C1 segment of cervical spinal cord (tissue), 14 donors: Measurements from ENCODE around the gene DDC.
A peak's percentile ranks its signal among the peaks of the same experiment; 100 is the strongest.
"Not testable (repeated sequence)": the region's sequence is repeated elsewhere in the genome, so short reads cannot be mapped to it uniquely, and the experiment has no call there.

Experiments used
- DNase-seq, 14 donors: peaks; one replicate each; lab custom pipeline; 2025; lab: John Stamatoyannopoulos, UW

The DDC gene

GRCh38 chr7:50488379-50488778 is 76.8 kb downstream of the DDC start:
- no peak for DNase-seq

- DNase-seq, result no peak
These were observed 78.7 kb downstream of the DDC start for GRCh38 chr7:50486512-50486911.

DNA sequence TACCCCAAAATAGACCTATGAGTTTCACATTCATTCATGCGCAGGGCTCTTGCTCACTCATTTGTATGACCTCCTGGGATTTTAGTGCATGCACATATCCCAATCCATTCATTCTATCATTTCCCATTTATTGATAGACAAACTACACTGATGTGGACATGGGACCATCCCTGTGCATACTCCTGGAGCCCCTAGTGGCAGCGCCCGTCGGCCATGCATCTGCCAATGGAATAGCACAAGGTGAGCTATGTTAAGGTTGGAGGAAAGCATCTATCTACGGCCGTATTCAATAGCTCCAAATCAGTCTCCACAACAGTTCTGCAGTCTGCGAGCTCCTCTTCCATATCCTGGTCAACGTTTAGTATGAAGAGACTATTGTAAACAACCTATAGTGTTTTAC is 83.3 kb downstream of the DDC start:
- no peak for DNase-seq

DNA sequence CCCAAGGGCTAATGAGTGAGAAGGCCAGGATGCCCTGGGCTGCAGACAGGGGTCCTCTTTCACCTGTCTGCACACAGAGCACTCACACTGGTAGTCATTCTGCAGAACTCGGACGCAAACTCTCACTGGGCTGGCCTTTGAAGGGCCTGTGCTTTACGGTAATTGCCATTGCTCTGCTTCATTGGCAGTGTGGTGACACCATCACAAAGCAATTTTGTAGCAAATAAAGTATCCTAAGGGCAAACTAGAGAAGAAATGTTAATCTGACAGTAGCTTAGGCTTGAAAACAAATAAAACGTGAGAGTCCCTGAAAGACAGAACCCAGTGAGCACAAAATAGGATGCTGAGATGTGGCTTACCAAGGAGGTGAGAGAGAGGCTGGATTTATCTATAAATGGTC is 84.4 kb downstream of the DDC start:
- DNase-seq, result no peak

- DNase-seq, result no peak
These were observed 85.3 kb downstream of the DDC start for GRCh38 chr7:50479743-50480517.

DNA sequence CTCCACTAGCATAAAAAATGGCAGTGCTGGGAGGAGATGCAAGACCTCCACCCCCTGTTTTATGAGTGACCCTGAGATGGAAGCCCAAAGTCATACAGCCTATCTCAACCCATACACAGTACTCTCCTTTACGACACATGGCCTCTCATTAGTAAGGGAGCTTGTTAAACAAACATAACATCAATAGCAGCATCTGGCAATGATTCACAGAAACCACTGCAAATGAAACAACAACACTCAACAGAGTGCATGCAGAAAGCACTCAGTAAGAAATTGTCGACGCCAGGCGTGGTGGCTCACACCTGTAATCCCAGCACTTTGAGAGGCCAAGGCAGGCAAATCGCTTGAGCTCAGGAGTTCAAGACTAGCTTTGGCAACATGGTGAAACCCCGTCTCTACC is 87.6 kb downstream of the DDC start:
- no peak for DNase-seq

GRCh38 chr7:50476953-50477625 is 88.1 kb downstream of the DDC start:
- DNase-seq, result no peak

GRCh38 chr7:50475340-50475739 is 89.9 kb downstream of the DDC start:
- DNase-seq, result no peak

- DNase-seq, result no peak
These were observed 90.6 kb downstream of the DDC start for GRCh38 chr7:50474382-50475160.

DNA sequence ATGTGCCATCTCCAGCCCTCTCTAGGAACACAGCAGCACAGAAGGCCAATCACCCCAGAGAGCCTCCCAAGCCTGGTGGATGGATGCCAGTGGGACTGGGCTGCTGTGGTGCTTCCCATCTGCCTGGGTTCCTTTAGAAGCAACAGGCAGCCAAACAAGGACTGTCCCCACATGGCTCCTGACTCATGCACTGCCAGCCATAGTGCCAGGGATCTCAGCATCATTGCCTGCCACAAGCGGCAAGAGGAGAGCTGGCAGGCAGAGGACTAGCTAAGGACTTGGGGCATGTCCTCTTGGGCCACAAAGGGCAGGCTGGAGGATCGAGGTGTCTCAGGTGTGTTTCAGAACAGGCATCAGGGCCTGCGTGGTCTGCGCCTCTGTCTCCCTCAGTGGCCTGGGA is 91.7 kb downstream of the DDC start:
- no peak for DNase-seq

DNA sequence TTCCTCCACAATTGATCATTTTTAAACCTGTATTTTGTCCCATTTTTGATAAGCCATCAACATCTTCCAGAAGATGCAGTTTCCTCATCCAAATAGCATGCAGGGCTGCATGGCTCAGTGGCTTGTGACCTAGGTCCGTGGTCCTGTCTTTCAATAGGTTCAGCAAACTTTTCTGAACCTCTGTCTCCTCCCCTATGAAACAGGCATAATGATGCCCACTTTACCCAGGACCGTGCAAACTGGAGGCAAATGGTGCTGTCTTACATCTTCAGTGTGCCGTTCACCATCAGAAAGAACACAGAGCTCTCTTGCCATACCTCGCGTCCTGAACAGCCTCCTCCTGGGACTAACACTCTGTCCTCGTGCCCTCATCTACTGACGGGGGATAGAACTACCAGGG is 92.8 kb downstream of the DDC start:
- DNase-seq, result no peak

GRCh38 chr7:50471970-50472369 is 93.2 kb downstream of the DDC start:
- no peak for DNase-seq

DNA sequence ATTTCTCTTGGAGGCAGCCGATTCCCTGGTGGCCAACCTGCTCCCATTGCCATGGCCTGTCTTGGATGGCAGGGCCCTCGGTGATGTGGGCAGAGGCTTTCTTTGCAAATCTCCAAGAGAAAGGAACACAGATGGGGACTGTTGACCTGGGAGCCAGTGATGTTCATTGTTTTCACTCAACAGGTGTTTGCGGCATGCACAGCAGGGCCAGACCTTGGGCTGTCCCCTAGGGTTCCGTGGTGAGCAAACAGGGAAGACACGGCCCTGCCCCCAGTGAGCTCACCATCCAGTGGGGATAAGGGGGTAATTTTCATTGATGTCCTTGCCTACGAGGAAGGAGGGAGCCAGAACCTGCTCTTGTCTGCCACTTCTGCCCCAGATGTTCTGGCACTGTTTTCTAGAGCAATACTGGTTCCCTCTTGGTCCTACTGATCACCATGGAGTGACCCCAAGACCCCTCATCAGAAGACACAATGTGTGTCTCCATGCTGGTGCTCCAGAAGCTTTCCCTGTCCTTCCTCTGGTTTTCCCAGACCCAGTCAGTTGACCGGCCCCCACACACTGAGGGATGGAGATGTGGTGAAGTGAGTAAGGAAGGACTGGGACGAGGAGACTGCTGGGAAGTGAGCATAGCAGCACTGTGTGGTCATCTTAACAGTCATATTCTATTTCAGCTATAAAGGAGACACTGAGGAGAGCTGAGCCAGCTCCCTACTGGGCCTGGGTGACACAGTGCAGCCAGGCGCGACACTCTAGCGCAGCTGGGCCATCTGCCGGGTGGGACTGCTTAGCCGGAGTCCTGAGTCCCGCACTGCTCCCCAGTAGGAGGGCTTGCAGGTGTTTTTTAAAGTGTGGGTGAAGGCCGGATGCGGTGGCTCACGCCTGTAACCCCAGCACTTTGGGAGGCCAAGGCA is 94.7 kb downstream of the DDC start:
- no peak for DNase-seq

GRCh38 chr7:50469181-50469580 is 96.0 kb downstream of the DDC start:
- no peak for DNase-seq

DNA sequence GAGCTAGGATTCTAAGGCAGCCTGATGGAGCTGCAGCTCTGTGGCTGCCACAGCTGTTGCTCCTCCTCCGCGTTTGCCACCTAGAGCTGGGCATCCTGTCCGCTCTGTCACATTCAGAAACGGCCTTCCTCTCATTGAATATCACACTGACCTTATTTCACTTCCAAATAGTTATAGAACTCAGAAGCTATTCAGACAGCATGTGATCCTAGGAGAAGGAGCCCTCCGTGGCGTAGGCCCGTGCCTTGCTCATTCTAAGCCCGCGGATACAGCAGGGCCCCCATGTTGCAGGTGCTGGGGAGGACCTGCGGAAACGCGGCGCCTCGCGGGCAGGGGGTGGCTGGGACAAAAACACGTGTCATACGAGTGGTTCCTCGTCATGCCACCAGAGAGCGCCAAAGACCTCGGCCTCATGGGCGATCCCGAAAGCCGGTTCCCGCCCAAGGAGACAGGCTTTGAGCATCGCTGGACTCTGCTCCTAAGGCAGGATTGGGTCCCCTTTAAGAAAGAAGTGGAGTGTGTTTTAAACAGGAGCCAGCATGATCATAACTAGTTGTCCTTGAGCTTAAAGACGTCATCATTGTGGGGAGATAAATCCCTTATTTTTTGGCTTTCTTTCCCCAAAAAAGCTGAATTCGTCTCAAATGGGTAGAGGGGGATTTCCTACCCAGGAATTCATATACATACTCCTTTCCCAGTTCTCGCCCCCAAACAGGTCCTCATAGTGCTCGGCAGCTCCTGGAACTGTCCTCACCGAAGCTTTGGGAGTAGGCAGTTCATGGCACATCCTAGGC is 97.2 kb downstream of the DDC start:
- DNase-seq, result peak in 13 of 14 donors; percentile 3 to 70 (median 52)

DNA sequence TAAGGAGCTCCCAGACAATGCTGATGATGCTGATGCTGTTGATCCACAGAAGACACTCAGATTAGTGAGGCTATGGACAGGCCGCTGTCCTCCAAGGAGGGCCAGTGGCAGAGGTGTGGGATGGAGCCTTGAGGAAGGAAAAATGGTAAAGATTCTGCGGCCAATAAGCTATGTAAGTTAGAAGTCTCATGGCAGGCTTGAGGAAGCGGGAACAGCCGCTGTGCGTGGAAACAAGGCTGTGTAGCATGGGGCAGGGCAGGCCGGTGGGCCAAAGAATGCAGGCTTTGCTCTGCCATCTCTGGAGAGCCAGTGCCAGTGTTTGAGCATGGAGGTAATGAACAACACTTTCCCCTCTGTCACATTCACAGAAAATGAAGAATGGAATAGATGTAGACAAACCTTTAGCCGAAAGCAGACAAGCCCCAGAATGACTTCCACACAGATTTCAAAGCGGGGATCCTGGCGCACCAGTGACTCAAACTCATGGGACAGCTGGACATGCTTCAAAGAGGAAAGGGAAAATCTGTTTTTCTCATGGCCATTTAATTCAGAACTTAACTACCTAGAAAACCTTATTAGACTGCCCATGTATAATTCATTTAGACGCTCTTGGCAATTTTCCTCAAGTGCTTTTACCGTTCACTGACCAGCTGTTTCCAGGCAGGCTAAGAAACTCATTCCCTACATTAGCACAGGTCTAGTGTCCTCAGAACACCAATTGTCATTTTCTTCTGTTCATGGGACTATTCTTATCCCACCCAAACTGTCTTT is 98.2 kb downstream of the DDC start:
- DNase-seq, result no peak

DNA sequence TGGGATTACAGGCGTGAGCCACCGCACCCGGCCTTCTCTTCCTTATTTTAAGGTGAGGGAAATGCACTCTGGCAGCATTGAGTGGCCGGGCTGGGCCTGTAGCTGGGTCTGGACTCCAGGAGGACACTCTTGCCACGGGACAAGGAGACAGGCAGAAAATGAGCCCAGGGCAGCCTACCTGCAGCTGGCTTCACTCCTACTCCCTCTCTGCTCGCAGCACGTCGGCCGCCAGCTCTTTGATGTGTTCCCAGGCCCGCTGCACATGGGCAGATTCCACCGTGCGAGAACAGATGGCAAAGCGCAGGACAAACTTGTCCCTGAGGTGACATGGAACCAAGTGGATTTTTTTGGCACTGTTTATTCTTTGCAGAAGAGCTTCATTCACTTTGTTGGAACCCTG is 102.2 kb downstream of the DDC start:
- peak in 1 of 14 donors; percentile 12 for DNase-seq

DNA sequence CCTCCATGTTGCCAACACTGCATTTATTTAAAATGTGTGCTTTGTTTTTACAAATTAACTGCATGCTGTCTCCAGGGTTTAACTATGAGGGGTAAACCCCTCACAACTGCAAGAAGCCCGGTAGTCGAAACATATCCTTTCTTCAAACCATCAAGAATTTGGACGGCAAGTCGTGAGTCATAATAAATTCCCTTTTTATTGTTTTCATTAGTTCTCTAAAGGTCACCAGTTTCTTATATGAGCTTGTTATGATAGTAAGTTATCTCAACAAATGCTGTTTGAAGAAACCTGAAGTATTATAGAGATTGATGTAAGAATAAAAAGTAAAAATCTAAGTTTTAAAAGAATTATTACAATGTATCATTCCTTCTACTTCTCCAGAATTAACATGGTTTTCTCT is 102.8 kb downstream of the DDC start:
- DNase-seq, result no peak

DNA sequence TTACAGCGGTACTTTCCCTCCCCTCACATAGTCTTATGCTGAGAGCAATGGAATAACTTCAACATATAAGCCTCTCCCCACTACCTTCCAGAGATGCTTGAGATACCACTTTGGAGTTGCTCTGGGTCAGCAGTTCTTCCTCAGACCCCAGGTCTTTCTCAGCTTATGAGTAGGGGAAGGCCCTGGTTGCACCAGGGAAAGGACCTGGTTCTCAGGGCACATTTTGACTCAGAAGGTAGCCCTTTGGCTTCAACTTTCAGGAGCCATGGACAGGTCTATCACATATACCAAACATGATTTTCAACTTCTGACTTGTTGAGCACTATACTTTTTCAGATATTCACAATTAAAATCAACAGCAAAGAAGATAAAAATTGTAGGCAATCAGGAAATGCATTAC is 103.5 kb downstream of the DDC start:
- DNase-seq, result no peak

GRCh38 chr7:50459183-50459582 is 106.0 kb downstream of the DDC start:
- DNase-seq, result not testable (repeated sequence)
